NK-92 (cell line): ENCODE data around the gene MUC22.
"Not testable (repeated sequence)": the region's sequence is repeated elsewhere in the genome, so short reads cannot be mapped to it uniquely, and the experiment has no call there.

ENCODE experiments used
- DNase-seq: peaks from one replicate; lab custom pipeline; 2025; ENCODE audit not compliant: unreplicated experiment; lab: John Stamatoyannopoulos, UW

Gene MUC22

GRCh38 chr6:30997301-30997700 lies 13.0 kb upstream of the MUC22 start:
- DNase-seq = no peak

- no peak for DNase-seq
Observed at GRCh38 chr6:30998785-30999184, 11.5 kb upstream of the MUC22 start.

- DNase-seq = not testable (repeated sequence)
Observed at GRCh38 chr6:31000067-31000860, 10.0 kb upstream of the MUC22 start.

GRCh38 chr6:31001281-31001888 lies 8.9 kb upstream of the MUC22 start:
- no peak for DNase-seq

- DNase-seq = no peak
Observed at GRCh38 chr6:31002471-31002870, 7.8 kb upstream of the MUC22 start.

GRCh38 chr6:31004794-31005193 lies 5.5 kb upstream of the MUC22 start:
- DNase-seq = no peak

GRCh38 chr6:31005249-31006020 lies 4.8 kb upstream of the MUC22 start:
- DNase-seq = no peak

GRCh38 chr6:31007694-31008093 lies 2.6 kb upstream of the MUC22 start:
- DNase-seq = no peak

GRCh38 chr6:31008165-31008564 lies 2.1 kb upstream of the MUC22 start:
- DNase-seq = no peak

GRCh38 chr6:31009731-31010130 lies 543 bp upstream of the MUC22 start:
- no peak for DNase-seq

GRCh38 chr6:31011153-31011552 lies 879 bp downstream of the MUC22 start:
- no peak for DNase-seq

GRCh38 chr6:31016659-31017299 lies 6.5 kb downstream of the MUC22 start:
- DNase-seq = no peak

GRCh38 chr6:31017436-31017835 lies 7.2 kb downstream of the MUC22 start:
- DNase-seq = not testable (repeated sequence)

GRCh38 chr6:31020057-31020456 lies 9.8 kb downstream of the MUC22 start:
- DNase-seq = no peak

GRCh38 chr6:31020631-31021255 lies 10.5 kb downstream of the MUC22 start:
- DNase-seq = not testable (repeated sequence)

GRCh38 chr6:31021705-31022531 lies 11.6 kb downstream of the MUC22 start:
- not testable (repeated sequence) for DNase-seq

- no peak for DNase-seq
Observed at GRCh38 chr6:31025595-31025994, 15.3 kb downstream of the MUC22 start.

GRCh38 chr6:31031095-31031494 lies 20.8 kb downstream of the MUC22 start:
- DNase-seq = no peak

- no peak for DNase-seq
Observed at GRCh38 chr6:31033075-31033474, 22.8 kb downstream of the MUC22 start.

- no peak for DNase-seq
Observed at GRCh38 chr6:31035862-31036497, 25.7 kb downstream of the MUC22 start.
